ENCODE measurements around the gene ACSF3.
"Not testable (repeated sequence)": the region's sequence is repeated elsewhere in the genome, so short reads cannot be mapped to it uniquely, and the experiment has no call there.

ACSF3 gene

DNA sequence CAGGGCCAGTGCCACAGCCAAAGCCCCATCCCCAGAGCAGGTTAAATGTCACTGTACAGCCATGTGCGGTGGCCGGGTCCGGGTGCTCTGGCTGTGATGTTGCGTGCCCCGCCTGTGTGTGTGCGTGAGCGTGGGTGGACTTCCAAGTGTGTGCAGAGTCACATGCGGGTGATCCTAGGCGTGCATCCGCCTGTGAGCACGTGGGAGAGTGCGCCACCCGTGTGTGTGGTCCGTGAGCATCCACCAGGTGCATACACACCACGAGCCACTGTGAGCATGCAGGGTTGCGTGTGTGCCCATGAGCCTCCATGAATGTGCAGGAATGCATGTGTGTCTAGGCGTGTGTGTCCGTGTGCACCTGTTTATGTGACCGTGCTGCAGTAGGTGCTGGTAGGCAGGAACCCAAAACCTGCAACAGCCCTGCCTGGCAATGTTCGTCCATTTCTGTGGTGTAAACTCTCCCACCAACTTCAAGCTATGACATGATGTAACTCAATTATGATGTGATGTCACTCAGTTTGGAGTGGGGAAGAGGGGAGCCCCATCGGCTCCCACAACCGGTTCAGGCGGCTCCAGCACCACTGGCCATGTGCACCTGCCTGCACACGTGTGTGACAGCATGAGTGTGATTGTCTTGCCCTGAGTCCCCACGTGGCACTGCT is 37.6 kb upstream of the ACSF3 start:
- no peak for DNase-seq (ENCODE audit: low read depth)

GRCh38 chr16:89056592-89056991 is 37.1 kb upstream of the ACSF3 start:
- DNase-seq (ENCODE audit: low read depth): no peak

DNA sequence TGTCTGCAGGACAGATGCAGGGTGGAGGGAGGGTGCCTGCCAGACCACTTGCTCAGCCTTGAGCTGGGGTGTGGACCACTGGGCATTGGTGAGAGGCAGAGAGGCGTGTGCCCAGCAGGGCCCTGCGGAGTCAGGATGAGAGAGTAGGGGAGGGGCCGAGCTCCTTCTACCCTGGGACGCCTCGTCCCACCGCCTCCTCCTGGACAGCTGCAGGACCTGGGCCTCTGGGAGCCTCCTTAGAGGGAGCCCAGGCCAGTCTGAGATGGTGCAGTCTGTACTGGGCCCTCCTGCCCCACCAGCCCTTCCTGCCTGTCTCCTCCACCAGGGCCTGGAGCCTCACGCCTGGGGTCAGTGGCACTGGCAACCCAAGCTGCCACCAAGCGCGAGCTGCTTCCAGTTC is 35.9 kb upstream of the ACSF3 start:
- no peak for DNase-seq (ENCODE audit: low read depth)

GRCh38 chr16:89058812-89059211 is 34.8 kb upstream of the ACSF3 start:
- no peak for DNase-seq (ENCODE audit: low read depth)

- no peak for DNase-seq (ENCODE audit: low read depth)
Measured at GRCh38 chr16:89060207-89060794, 33.4 kb upstream of the ACSF3 start.

GRCh38 chr16:89061086-89061485 is 32.6 kb upstream of the ACSF3 start:
- no peak for DNase-seq (ENCODE audit: low read depth)

DNA sequence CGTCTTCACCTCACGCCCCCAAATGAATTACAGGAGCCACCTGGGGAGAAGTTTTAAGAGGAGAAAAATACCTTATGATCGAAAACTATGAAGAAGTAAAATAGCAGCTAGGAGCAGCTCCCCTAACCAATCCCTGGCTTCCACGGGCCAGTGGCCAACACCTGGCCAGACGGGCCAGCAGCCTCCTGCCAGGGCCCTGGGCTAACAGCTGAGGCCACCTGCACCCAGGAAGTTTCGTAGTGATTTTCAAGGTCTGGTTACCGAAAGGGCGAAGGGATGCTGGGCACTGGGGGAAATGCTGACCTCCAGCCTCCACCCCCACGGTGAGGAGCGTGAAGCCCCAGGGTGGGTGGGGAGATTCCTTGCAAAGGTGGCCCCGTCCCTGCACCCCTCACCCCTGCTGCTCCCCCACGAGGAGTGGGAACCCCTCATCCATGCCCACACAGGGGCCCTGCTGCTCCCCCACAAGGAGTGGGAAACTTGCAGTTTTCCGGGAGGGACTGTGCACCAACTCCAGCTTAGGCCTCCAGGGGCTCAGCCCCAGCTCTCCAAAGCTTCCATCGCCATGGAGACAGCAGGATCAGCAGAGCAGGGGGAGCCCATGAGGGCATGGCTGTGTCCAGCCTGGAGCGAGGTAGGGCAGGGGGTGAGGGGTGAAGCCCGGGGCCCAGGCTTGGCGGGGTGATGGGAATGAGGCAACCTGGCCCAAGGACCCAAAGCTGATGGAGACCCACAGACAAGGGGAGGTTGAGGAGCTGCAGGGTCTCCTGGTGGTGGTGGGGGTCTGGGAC is 31.9 kb upstream of the ACSF3 start:
- no peak for DNase-seq (ENCODE audit: low read depth)

DNA sequence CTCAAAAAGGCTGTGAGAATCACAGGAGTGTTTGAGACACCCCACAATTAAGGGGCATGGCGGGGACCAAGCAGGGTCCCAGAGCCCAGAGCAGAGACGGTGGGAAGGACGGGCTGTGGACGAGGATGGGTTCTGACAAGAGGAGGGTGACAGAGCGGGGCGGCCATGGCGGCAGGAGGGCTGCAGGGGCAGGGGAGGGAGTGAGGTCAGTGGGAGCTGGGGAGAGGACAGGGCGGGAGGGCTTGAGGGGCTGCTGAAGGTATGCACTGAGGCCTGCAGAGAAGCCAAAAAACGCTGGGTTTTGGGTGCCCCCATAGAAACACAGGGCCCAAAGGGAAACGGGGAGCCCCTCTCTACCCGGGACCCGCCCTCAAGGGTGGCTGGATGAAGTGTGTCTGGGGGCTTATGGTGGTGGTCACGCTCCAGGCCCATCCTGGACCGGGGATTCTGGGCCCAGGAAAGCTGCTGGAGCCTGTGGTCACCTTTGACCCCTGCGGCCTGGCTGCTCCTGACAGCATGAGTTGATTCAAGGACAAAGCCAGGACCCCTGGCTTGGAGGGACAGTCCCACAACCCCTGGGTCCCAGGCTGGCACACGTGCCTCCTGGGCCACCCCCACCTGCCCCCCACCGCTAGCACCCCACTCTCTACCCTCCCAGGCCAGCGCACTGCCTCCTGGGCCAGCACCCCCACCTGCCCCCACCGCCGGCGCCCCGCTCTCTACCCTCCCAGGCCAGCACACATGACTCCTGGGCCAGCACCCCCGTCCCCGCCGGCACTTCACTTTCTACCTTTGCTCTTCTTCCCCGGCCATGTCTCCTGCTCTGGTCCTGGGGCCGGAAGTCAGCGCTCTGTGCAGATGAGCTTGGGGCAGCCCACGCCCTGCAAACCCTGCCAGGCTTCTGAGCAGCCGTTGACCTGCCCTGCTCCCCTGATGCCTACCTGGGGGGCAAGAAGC is 31.0 kb upstream of the ACSF3 start:
- no peak for DNase-seq (ENCODE audit: low read depth)

- DNase-seq (ENCODE audit: low read depth): no peak
Measured at GRCh38 chr16:89063768-89064320, 29.8 kb upstream of the ACSF3 start.

DNA sequence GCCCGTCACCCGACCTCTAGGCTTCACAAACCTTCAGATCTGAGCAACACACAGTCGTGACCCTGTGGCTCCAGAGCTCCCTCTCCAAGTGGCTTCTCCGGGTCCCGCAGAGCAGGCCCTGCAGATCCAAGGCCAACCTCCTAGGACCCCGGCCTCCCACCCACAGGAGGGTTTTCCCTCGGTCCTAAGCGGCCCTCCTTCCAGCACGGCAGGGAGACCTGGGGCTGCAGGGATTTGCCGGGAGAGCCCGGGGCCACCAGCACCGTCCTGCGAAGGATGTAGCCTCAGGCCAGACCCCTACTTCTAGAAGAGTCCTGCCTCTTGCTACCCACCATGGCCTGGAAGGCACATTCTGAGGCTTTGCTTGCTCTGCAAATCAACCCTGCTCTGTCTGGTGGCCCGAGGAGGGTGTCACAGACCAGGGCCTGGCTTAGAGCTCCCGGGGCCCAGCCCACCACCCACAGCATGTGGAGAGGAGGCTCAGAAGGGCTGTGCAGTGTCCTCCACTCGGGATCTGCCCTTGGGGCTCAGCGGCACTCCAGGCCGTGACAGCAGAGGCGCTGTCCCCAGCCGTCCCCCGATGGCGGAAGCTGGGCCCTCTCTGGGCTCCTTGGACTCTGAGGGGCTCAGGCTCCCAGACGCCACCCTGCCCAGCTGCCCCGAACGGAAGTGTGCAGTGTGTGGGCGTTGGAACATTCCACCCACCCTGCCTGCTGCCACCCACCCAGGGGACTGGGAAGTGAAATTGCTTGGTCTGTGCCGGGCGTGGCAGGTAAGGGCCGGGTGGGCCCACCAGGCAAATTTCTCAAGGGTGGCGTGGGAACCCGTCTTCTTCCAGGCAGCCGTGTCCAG is 28.8 kb upstream of the ACSF3 start:
- no peak for DNase-seq (ENCODE audit: low read depth)

- DNase-seq (ENCODE audit: low read depth): no peak
Measured at GRCh38 chr16:89065458-89065822, 28.2 kb upstream of the ACSF3 start.

DNA sequence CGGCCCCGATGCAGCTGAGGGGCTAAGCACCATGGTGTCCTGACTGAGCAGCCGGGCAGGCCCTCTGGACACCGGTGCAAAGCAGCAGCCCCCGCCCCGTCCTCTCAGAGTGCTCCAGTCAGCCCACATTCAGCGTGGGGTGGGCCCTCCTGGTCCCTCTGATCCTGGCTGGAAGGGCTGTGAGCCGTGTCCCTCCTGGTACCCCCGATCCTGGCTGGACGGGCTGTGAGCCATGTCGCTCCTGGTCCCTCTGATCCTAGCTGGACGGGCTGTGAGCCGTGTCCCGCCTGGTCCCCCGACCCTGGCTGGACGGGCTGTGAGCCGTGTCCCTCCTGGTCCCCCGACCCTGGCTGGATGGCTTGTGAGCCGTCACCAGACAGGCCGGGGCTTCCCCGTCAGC is 26.9 kb upstream of the ACSF3 start:
- DNase-seq (ENCODE audit: low read depth): no peak

DNA sequence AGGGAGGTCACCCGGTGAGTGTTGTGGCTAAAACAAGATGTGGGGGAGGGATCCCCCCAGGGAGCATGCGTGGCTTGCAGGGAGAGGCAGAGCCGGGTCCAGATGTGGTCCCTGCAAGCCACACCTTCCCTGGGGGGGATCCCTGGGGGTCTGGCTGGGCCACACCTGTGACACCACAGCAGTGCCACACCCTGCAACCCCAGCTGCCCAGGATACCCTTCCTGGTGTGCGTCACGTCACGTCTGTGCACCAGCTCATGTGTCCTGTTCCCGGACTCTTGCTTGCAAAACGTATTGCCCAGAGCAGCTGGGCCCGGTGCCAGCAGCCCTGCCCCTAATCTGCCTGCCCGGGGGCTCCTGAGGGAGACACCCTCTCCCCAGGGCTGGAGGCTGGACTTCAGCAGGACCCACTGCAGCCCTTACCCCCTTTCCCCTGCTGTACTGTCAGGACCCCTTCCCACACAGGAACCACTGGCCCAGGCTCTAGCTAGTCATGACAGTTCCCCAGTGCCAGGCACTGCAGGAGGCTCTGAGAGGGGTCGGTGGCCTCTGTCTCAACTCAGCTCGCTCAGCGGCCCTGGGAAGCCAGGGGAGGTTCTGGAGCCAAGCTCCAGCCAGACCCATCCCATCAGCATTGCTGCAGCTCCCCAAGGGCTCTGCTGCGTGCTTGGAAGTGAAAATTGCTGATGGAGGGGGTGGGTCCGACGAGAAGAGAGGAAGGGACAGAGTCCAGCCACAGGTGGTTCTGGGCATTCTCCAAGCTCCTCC is 25.8 kb upstream of the ACSF3 start:
- no peak for DNase-seq (ENCODE audit: low read depth)

GRCh38 chr16:89068814-89069616 is 24.6 kb upstream of the ACSF3 start:
- DNase-seq (ENCODE audit: low read depth): not testable (repeated sequence)

- DNase-seq (ENCODE audit: low read depth): no peak
Measured at GRCh38 chr16:89069920-89070319, 23.7 kb upstream of the ACSF3 start.

GRCh38 chr16:89070590-89070989 is 23.1 kb upstream of the ACSF3 start:
- DNase-seq (ENCODE audit: low read depth): no peak

- DNase-seq (ENCODE audit: low read depth): no peak
Measured at GRCh38 chr16:89071686-89072547, 21.7 kb upstream of the ACSF3 start.

DNA sequence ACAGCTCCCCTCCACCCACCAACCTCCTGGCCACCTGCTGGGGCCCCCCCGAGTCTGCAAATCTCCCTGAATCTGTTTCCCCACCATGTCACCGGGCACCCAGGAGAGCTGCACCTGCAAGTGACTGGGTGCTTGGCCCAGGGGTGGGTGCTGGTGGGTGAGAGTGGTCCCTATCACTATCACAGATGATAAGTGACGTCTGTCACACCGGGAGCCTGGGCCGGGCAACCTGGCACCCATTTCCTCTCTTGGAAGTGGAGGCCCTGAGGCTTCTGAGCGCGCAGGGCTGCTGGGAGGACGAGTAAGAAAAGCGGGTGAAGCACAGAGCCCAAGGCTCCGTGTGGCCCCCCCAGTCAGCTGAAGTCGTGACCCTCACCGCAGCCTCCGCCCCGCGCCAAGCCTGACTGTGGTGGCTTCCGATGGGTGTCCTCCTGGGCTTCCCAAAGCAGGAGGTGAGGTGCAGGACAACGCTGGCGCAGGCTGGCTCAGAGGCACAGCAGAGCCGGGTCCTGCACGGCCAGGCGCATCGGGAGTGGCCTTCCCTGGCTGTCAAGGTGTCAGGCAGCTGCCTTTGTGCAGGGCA is 21.0 kb upstream of the ACSF3 start:
- no peak for DNase-seq (ENCODE audit: low read depth)
